ENCODE measurements around the gene MTHFR. TPM values are rescaled to one million over a fixed set of nuclear protein-coding genes. Genes with fewer than 3 reads are reported as not detected.

Gene MTHFR
- total RNA-seq, 4 donors from 2014 or later = 10.2 to 24.7 (median 18.1) TPM

- H3K36me3 ChIP-seq = peaks cover 0 to 22% of the 10 kb centered on the region in 2 donors
- DNase-seq = peak in 1 of 2 donors; percentile 74
- H3K4me3 ChIP-seq = no peak overlapping the region
- no peaks in the 10 kb centered on the region for H3K9me3 ChIP-seq
- ATAC-seq = no peak
- in situ Hi-C loops (cut with MboI; ENCODE audit: low sequenced_read_pairs in 4 of 4) (loop anchor here in 1 of 4 donors (10.0 kb wide), 1 partner anchor 55 kb away; the partner anchor contains the start of gene AGTRAP), intact Hi-C loops (cut with DNase I; ENCODE audit: low total_unique reads) (loop anchor here (1.0 to 2.0 kb wide), 3 partner anchors 43 to 119 kb away; no protein-coding TSS in a partner anchor)
- H3K27ac ChIP-seq = peak overlapping the region; percentile 90 to 99 (median 97)
- H3K27me3 ChIP-seq = no peaks in the 10 kb centered on the region
- TF ChIP-seq, protein P1, sequence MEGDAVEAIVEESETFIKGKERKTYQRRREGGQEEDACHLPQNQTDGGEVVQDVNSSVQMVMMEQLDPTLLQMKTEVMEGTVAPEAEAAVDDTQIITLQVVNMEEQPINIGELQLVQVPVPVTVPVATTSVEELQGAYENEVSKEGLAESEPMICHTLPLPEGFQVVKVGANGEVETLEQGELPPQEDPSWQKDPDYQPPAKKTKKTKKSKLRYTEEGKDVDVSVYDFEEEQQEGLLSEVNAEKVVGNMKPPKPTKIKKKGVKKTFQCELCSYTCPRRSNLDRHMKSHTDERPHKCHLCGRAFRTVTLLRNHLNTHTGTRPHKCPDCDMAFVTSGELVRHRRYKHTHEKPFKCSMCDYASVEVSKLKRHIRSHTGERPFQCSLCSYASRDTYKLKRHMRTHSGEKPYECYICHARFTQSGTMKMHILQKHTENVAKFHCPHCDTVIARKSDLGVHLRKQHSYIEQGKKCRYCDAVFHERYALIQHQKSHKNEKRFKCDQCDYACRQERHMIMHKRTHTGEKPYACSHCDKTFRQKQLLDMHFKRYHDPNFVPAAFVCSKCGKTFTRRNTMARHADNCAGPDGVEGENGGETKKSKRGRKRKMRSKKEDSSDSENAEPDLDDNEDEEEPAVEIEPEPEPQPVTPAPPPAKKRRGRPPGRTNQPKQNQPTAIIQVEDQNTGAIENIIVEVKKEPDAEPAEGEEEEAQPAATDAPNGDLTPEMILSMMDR (IDR thresholded peaks at IDR 0.05 in 4 of 5, conservative IDR thresholded peaks at IDR 0.05 in 1 of 5) = no peak
- no peak for TF ChIP-seq POLR2A (IDR thresholded peaks at IDR 0.05)
- H3K4me1 ChIP-seq = peaks cover 74 to 81% of the 10 kb centered on the region in 2 donors
Measured at GRCh38 chr1:11789126-11790067, 16.4 kb downstream of the MTHFR start.

GRCh38 chr1:11788549-11789053 lies 17.2 kb downstream of the MTHFR start:
- Histone ChIP-seq H3K9me3 (no peaks in the 10 kb centered on the region), H3K27me3 (no peaks in the 10 kb centered on the region), H3K4me3 (no peak overlapping the region), H3K36me3 (peaks cover 0 to 14% of the 10 kb centered on the region in 2 donors), H3K27ac (peak overlapping the region; percentile 90 to 99 (median 97)), H3K4me1 (peaks cover 74 to 81% of the 10 kb centered on the region in 2 donors)
- peak in 1 of 2 donors; percentile 60 for DNase-seq
- in situ Hi-C loops (cut with MboI; ENCODE audit: low sequenced_read_pairs in 4 of 4) (loop anchor here in 1 of 4 donors (10.0 kb wide), 1 partner anchor 54 kb away; the partner anchor contains the start of gene AGTRAP), intact Hi-C loops (cut with DNase I; ENCODE audit: low total_unique reads) (loop anchor here (1.0 to 2.0 kb wide), 2 partner anchors 44 to 106 kb away; no protein-coding TSS in a partner anchor)
- ATAC-seq = no peak
- no peak for TF ChIP-seq POLR2A (IDR thresholded peaks at IDR 0.05)
- TF ChIP-seq, protein P1 (IDR thresholded peaks at IDR 0.05 in 4 of 5, conservative IDR thresholded peaks at IDR 0.05 in 1 of 5) = no peak

- Histone ChIP-seq H3K36me3 (peaks cover 0 to 12% of the 10 kb centered on the region in 2 donors), H3K27me3 (no peaks in the 10 kb centered on the region), H3K9me3 (no peaks in the 10 kb centered on the region), H3K4me3 (peak overlapping the region in 1 of 4 donors; percentile 11), H3K27ac (peak overlapping the region; percentile 90 to 99 (median 97)), H3K4me1 (peaks cover 74 to 81% of the 10 kb centered on the region in 2 donors)
- TF ChIP-seq, protein P1 (IDR thresholded peaks at IDR 0.05 in 4 of 5, conservative IDR thresholded peaks at IDR 0.05 in 1 of 5) = no peak
- TF ChIP-seq POLR2A (IDR thresholded peaks at IDR 0.05) = no peak
- in situ Hi-C loops (cut with MboI; ENCODE audit: low sequenced_read_pairs in 4 of 4) (loop anchor here in 1 of 4 donors (10.0 kb wide), 1 partner anchor 53 kb away; the partner anchor contains the start of gene AGTRAP), intact Hi-C loops (cut with DNase I; ENCODE audit: low total_unique reads) (loop anchor here (1.0 to 2.0 kb wide), 2 partner anchors 51 to 107 kb away; no protein-coding TSS in a partner anchor)
- ATAC-seq = no peak
- DNase-seq = peak in 1 of 2 donors; percentile 20
Measured at GRCh38 chr1:11787804-11788436, 17.8 kb downstream of the MTHFR start.

DNA sequence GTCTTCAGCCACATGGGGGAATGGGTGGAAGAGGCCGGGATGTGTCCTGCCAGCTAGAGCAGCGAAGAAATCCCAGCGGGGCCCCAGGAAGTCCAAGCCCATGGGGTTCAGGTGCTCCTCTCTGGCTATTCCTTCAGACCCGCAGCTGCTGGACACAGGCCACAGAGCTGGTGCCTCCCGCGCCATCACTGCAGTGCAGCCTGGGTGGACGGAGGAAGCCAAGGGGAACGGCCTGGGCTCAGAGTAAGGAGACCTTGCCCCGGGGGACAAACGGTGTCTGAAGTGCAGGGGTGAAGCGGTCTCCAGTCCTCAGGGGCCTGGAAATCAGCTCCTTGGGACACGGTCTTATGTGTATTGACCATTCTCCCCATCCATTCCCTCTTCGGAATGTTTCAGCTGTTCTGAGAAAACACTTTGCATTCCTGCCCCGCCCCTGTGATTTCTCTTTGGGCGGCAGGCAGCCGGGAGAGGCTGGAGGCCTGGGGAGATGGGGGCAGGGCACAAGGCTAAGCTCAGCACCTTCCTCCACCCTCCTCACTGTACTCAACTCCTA lies 18.4 kb downstream of the MTHFR start:
- peaks cover 0 to 6% of the 10 kb centered on the region in 2 donors for H3K36me3 ChIP-seq
- peak in 1 of 2 donors; percentile 15 for ATAC-seq
- peaks cover 68 to 76% of the 10 kb centered on the region in 2 donors for H3K4me1 ChIP-seq
- in situ Hi-C loops (cut with MboI; ENCODE audit: low sequenced_read_pairs in 4 of 4) (loop anchor here in 1 of 4 donors (10.0 kb wide), 1 partner anchor 53 kb away; the partner anchor contains the start of gene AGTRAP), intact Hi-C loops (cut with DNase I; ENCODE audit: low total_unique reads) (loop anchor here (1.0 kb wide), 1 partner anchor 50 kb away; no protein-coding TSS in a partner anchor)
- TF ChIP-seq, protein P1 (IDR thresholded peaks at IDR 0.05 in 4 of 5, conservative IDR thresholded peaks at IDR 0.05 in 1 of 5) = no peak
- no peak for TF ChIP-seq POLR2A (IDR thresholded peaks at IDR 0.05)
- no peaks in the 10 kb centered on the region for H3K27me3 ChIP-seq
- H3K27ac ChIP-seq = peak overlapping the region; percentile 90 to 99 (median 97)
- DNase-seq = peak in 1 of 2 donors; percentile 72
- peak overlapping the region in 3 of 4 donors; percentile 11 to 23 (median 19) for H3K4me3 ChIP-seq
- no peaks in the 10 kb centered on the region for H3K9me3 ChIP-seq

Measured in gastrocnemius medialis (tissue), 4 donors.